Stomach (tissue), 9 donors: ENCODE measurements around the gene NPC1L1. TPM values are rescaled to one million over a fixed set of nuclear protein-coding genes. Genes with fewer than 3 reads are reported as not detected.

Source experiments
- DNase-seq, 2 donors: peaks; one replicate each; pipeline versions ENCODE4 v3.0.0 to v3.0.0-alpha.2; 2013 to 2019
- H3K27ac ChIP-seq, 5 donors: fragments of 200-600 bp in 4 of 5; sonication (generic) in 4 of 5; one replicate each; pipeline ENCODE4 v1.5.1; 2013 to 2019; ENCODE audit warnings: mild to moderate bottlenecking in 1 of 5, moderate library complexity in 1 of 5
- H3K27me3 ChIP-seq, 3 donors: fragments of 200-600 bp; sonication (generic); one replicate each; pipeline ENCODE4 v1.5.1; 2017 to 2019; ENCODE audit warnings: mixed run types in 1 of 3
- H3K36me3 ChIP-seq, 4 donors: fragments of 200-600 bp; sonication (generic); 1 replicate in 3 of 4; 2 replicates in 1 of 4; pipeline ENCODE4 v1.5.1; 2016 to 2019
- H3K4me1 ChIP-seq, 4 donors: fragments of 200-600 bp; sonication (generic); one replicate each; pipeline ENCODE4 v1.5.1; 2016 to 2019
- H3K4me3 ChIP-seq, 4 donors: fragments of 200-600 bp; sonication (generic) in 3 of 4; one replicate each; pipeline ENCODE4 v1.5.1; 2016 to 2019; ENCODE audit warnings: mild to moderate bottlenecking in 1 of 4
- H3K9me3 ChIP-seq, 4 donors: fragments of 200-600 bp; sonication (generic); one replicate each; pipeline ENCODE4 v1.5.1; 2016 to 2019
- CTCF ChIP-seq, 7 experiments: fragments of 450-650 bp in 4 of 7; fragments of 200-600 bp in 3 of 7; sonication (generic) in 3 of 7; IDR thresholded peaks; one replicate each; pipeline ENCODE4 v1.5.1; 2016 to 2019; ENCODE audit warnings: antibody characterized with exemption in 7 of 7, control low read depth in 2 of 7, mild to moderate bottlenecking in 1 of 7
- EP300 ChIP-seq: sonication (generic); formaldehyde crosslinking; IDR thresholded peaks from one replicate; pipeline ENCODE4 v1.6.1; 2017; ENCODE audit warnings: antibody characterized with exemption
- POLR2A ChIP-seq, 4 donors: fragments of 450-650 bp; IDR thresholded peaks; one replicate each; pipeline ENCODE4 v1.6.1; 2016; ENCODE audit warnings: antibody characterized with exemption in 4 of 4, control low read depth in 2 of 4, mild to moderate bottlenecking in 1 of 4, moderate library complexity in 1 of 4
- POLR2AphosphoS5 ChIP-seq, 3 donors: sonication (generic); formaldehyde crosslinking; IDR thresholded peaks; one replicate each; pipeline ENCODE4 v1.6.1; 2016; ENCODE audit warnings: antibody characterized with exemption in 3 of 3
- WGBS, 5 donors: extraction: QIAGEN DNeasy Blood & Tissue Kit in 3 of 5; methylation state at CpG; one replicate each; pipeline versions ENCODE4 v1.1.5 to v1.1.7; 2013 to 2018; 5-methylcytosine and 5-hydroxymethylcytosine counted together
- intact Hi-C: fragments of 100-400 bp; cut with DNase I; formaldehyde crosslinking; loops from one replicate; pipeline ENCODE4 v1.15.1; 2023; ENCODE audit warnings: low total_unique reads
- polyA plus RNA-seq, 3 donors: library from polyadenylated mRNA; stranded (reverse); fragments of 200-250 nt; gene quantifications; one replicate each; pipeline ENCODE4 v1.2.3, GENCODE V29; 2013
- total RNA-seq, 5 donors: library from RNA; depleted of rRNA; stranded (reverse); fragments of >200 nt; gene quantifications; one replicate each; pipeline versions ENCODE4 v1.1.0 to v1.2.3, GENCODE V29; 2014 to 2016
- donor health status: healthy with polysubstance abuse.
- donor health status: Bipolar disorder and iron deficiency.
- donor health status: healthy.

NPC1L1 gene
- total and polyA plus RNA-seq, 8 donors: 0.12 to 4.9 (median 1.1) TPM; not detected in 3

- Histone ChIP-seq H3K4me1 (peaks cover 0 to 7% (median 4%) of the 10 kb centered on the region in 4 donors), H3K4me3 (no peak overlapping the region), H3K36me3 (no peaks in the 10 kb centered on the region), H3K27me3 (no peaks in the 10 kb centered on the region), H3K27ac (no peak overlapping the region), H3K9me3 (no peaks in the 10 kb centered on the region)
- 79 to 85% (median 83%) methylated on average over 2 of the region's 2 CpGs for WGBS, 5 donors
- intact Hi-C loops: loop anchor here (10.0 kb wide), 1 partner anchor 70 kb away; no protein-coding TSS in a partner anchor
- no peak for DNase-seq
- TF ChIP-seq EP300 (no peak), POLR2A (IDR thresholded peaks at IDR 0.05) (no peak), CTCF (IDR thresholded peaks at IDR 0.05) (no peak), POLR2AphosphoS5 (IDR thresholded peaks at IDR 0.05) (no peak)
Observed at GRCh38 chr7:44494960-44495359, 46.2 kb downstream of the NPC1L1 start.

GRCh38 chr7:44491229-44491628 lies 49.9 kb downstream of the NPC1L1 start:
- Histone ChIP-seq H3K27ac (peak overlapping the region in 4 of 5 donors; percentile 95 to 99 (median 96)), H3K36me3 (no peaks in the 10 kb centered on the region), H3K4me1 (peaks cover 29 to 45% (median 35%) of the 10 kb centered on the region in 4 donors), H3K9me3 (no peaks in the 10 kb centered on the region), H3K4me3 (peak overlapping the region; percentile 70 to 91 (median 79)), H3K27me3 (no peaks in the 10 kb centered on the region)
- no peak for DNase-seq
- TF ChIP-seq POLR2AphosphoS5 (IDR thresholded peaks at IDR 0.05) (no peak), EP300 (no peak), CTCF (IDR thresholded peaks at IDR 0.05) (no peak), POLR2A (IDR thresholded peaks at IDR 0.05) (no peak)
- intact Hi-C loops: loop anchor here (10.0 kb wide), 1 partner anchor 74 kb away; no protein-coding TSS in a partner anchor
- WGBS, 5 donors: 4 to 11% (median 7%) methylated on average over 3 of the region's 3 CpGs

- Histone ChIP-seq H3K9me3 (no peaks in the 10 kb centered on the region), H3K27me3 (no peaks in the 10 kb centered on the region), H3K27ac (peak within 1 kb of the TSS; percentile 95 to 99 (median 97)), H3K4me1 (peaks cover 36 to 51% (median 42%) of the 10 kb centered on the region in 4 donors), H3K4me3 (peak within 1 kb of the TSS; percentile 70 to 91 (median 79)), H3K36me3 (no peaks in the 10 kb centered on the region)
- WGBS, 5 donors: 0 to 1% (median 1%) methylated on average over 23 to 63 of the region's 63 CpGs
- TF ChIP-seq POLR2AphosphoS5 (IDR thresholded peaks at IDR 0.05): peak in 2 of 3 donors; percentile 71 to 79
- no peak for TF ChIP-seq CTCF (IDR thresholded peaks at IDR 0.05)
- intact Hi-C loops: loop anchor here (10.0 kb wide), 1 partner anchor 74 kb away; no protein-coding TSS in a partner anchor
- peak; percentile 85 to 94 for DNase-seq
Observed at GRCh38 chr7:44490351-44491200, 50.6 kb downstream of the NPC1L1 start, which contains the start of gene NUDCD3. Gene NUDCD3 (minus strand): TSS chr7:44490658. CDS start chr7:44490600, 58 bp downstream.

GRCh38 chr7:44489955-44490350 lies 51.2 kb downstream of the NPC1L1 start:
- Histone ChIP-seq H3K4me1 (peaks cover 42 to 57% (median 48%) of the 10 kb centered on the region in 4 donors), H3K27ac (peak overlapping the region; percentile 95 to 99 (median 97)), H3K36me3 (peaks cover under 1 to 6% (median 4%) of the 10 kb centered on the region in 4 donors), H3K27me3 (no peaks in the 10 kb centered on the region), H3K9me3 (no peaks in the 10 kb centered on the region), H3K4me3 (peak overlapping the region; percentile 70 to 91 (median 79))
- peak; percentile 25 to 71 for DNase-seq
- intact Hi-C loops: loop anchor here (10.0 kb wide), 1 partner anchor 75 kb away; no protein-coding TSS in a partner anchor
- 0 to 1% (median 0%) methylated on average over 13 to 19 of the region's 19 CpGs for WGBS, 5 donors
- no peak for TF ChIP-seq EP300
- TF ChIP-seq POLR2A (IDR thresholded peaks at IDR 0.05): no peak
- TF ChIP-seq POLR2AphosphoS5 (IDR thresholded peaks at IDR 0.05): no peak
